Epithelial cell of proximal tubule (primary cell): Measurements from ENCODE around the gene TM9SF4. TPM values are rescaled to one million over a fixed set of nuclear protein-coding genes. Genes with fewer than 3 reads are reported as not detected.

Experiments used
- DNase-seq: peaks from one replicate; pipeline ENCODE4 v3.0.0-alpha.2; 2011; ENCODE audit warnings: low read depth
- H3K4me3 ChIP-seq: 2 replicates; pipeline ENCODE4 v1.5.1; 2011; ENCODE audit warnings: low read depth, mild to moderate bottlenecking, low read length
- CTCF ChIP-seq: conservative IDR thresholded peaks from 2 replicates; pipeline ENCODE4 v1.5.1; 2012; ENCODE audit warnings: low read depth, mild to moderate bottlenecking, low read length
- total RNA-seq: library from RNA; depleted of rRNA; stranded (reverse); fragments of >200 nt; gene quantifications from 2 replicates; pipeline ENCODE4 v1.2.3, GENCODE V29; 2015

Gene TM9SF4
- total RNA-seq, 1 donor from 2014 or later: 25.7 TPM

GRCh38 chr20:32132911-32133549, 23.5 kb downstream of the TM9SF4 start:
- DNase-seq: no peak
- no peak overlapping the region for H3K4me3 ChIP-seq
- TF ChIP-seq CTCF: no peak

- TF ChIP-seq CTCF: no peak
- H3K4me3 ChIP-seq: no peak overlapping the region
- DNase-seq: no peak
These were observed 24.5 kb downstream of the TM9SF4 start for GRCh38 chr20:32134026-32134425.

GRCh38 chr20:32135983-32136515, 26.5 kb downstream of the TM9SF4 start:
- no peak for TF ChIP-seq CTCF
- no peak for DNase-seq
- no peak overlapping the region for H3K4me3 ChIP-seq

- DNase-seq: no peak
These were observed 29.4 kb downstream of the TM9SF4 start for GRCh38 chr20:32138921-32139320.

GRCh38 chr20:32139947-32140346, 30.4 kb downstream of the TM9SF4 start:
- peak; percentile 41 for DNase-seq
- no peak overlapping the region for H3K4me3 ChIP-seq
- no peak for TF ChIP-seq CTCF

More at GRCh38 chr20:32138921-32139320, 29.4 kb downstream of the TM9SF4 start:
- TF ChIP-seq CTCF: no peak
- no peak overlapping the region for H3K4me3 ChIP-seq

GRCh38 chr20:32140603-32141002, 31.1 kb downstream of the TM9SF4 start:
- TF ChIP-seq CTCF: no peak
- no peak for DNase-seq
- H3K4me3 ChIP-seq: no peak overlapping the region

GRCh38 chr20:32141465-32141980, 32.0 kb downstream of the TM9SF4 start:
- no peak for DNase-seq
- no peak overlapping the region for H3K4me3 ChIP-seq
- TF ChIP-seq CTCF: no peak
